ENCODE measurements around the gene FKBP1A. TPM values are rescaled to one million over a fixed set of nuclear protein-coding genes. Genes with fewer than 3 reads are reported as not detected.

Gene FKBP1A
- total and polyA plus RNA-seq, 9 of the 15 experiments (the other 6 are each of a cell fraction or from before 2014, with no cell fraction given) = 48.8 to 502 (median 89.6) TPM

- TF ChIP-seq YY1 (IDR thresholded peaks at IDR 0.05; ENCODE audit: borderline replicate concordance in 1 of 3, control insufficient read depth in 1 of 3, extremely low read depth in 1 of 3, insufficient read depth in 3 of 3, insufficient read length in 1 of 3, insufficient replicate concordance in 2 of 3, low read depth in 1 of 3, low read length in 2 of 3) (peak in 2 of 3 experiments; percentile 27 to 35), SPI1 (IDR thresholded peaks at IDR 0.05; ENCODE audit: borderline replicate concordance, low read depth, low read length) (peak; percentile 62), ZC3H8 (IDR thresholded peaks at IDR 0.05) (no peak), NR4A1 (CRISPR knock-in tag; IDR thresholded peaks at IDR 0.05) (no peak), NR4A1 (tag; IDR thresholded peaks at IDR 0.05) (no peak), RNF2 (IDR thresholded peaks at IDR 0.05) (0 out of 2 replicates have a peak, but pooled peaks have one; percentile 61), ZNF766 (CRISPR knock-in tag; conservative IDR thresholded peaks at IDR 0.05) (0 out of 2 replicates have a peak, but pooled peaks have one; percentile 63), ZNF318 (IDR thresholded peaks at IDR 0.05; ENCODE audit: borderline replicate concordance in 1 of 2, low read depth in 1 of 2) (no peak), NR2C1 (IDR thresholded peaks at IDR 0.05) (no peak), NR2C1 (tag; IDR thresholded peaks at IDR 0.05) (no peak), POLR2H (tag; IDR thresholded peaks at IDR 0.05; ENCODE audit: low read depth) (0 out of 2 replicates have a peak, but pooled peaks have one; percentile 31), FUS (optimal IDR thresholded peaks at IDR 0.05; ENCODE audit: low read depth, low read length) (no peak)
- TF ChIP-seq, protein P1, sequence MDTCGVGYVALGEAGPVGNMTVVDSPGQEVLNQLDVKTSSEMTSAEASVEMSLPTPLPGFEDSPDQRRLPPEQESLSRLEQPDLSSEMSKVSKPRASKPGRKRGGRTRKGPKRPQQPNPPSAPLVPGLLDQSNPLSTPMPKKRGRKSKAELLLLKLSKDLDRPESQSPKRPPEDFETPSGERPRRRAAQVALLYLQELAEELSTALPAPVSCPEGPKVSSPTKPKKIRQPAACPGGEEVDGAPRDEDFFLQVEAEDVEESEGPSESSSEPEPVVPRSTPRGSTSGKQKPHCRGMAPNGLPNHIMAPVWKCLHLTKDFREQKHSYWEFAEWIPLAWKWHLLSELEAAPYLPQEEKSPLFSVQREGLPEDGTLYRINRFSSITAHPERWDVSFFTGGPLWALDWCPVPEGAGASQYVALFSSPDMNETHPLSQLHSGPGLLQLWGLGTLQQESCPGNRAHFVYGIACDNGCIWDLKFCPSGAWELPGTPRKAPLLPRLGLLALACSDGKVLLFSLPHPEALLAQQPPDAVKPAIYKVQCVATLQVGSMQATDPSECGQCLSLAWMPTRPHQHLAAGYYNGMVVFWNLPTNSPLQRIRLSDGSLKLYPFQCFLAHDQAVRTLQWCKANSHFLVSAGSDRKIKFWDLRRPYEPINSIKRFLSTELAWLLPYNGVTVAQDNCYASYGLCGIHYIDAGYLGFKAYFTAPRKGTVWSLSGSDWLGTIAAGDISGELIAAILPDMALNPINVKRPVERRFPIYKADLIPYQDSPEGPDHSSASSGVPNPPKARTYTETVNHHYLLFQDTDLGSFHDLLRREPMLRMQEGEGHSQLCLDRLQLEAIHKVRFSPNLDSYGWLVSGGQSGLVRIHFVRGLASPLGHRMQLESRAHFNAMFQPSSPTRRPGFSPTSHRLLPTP (IDR thresholded peaks at IDR 0.05; ENCODE audit: borderline replicate concordance, extremely low read depth, insufficient read length) = no peak
- TF ChIP-seq, protein P2, sequence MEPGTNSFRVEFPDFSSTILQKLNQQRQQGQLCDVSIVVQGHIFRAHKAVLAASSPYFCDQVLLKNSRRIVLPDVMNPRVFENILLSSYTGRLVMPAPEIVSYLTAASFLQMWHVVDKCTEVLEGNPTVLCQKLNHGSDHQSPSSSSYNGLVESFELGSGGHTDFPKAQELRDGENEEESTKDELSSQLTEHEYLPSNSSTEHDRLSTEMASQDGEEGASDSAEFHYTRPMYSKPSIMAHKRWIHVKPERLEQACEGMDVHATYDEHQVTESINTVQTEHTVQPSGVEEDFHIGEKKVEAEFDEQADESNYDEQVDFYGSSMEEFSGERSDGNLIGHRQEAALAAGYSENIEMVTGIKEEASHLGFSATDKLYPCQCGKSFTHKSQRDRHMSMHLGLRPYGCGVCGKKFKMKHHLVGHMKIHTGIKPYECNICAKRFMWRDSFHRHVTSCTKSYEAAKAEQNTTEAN (CRISPR knock-in tag; IDR thresholded peaks at IDR 0.05) = no peak
These were observed 41.9 kb upstream of the FKBP1A start (continued) for GRCh38 chr20:1434571-1435336.

Measured in K562 (cell line).